GM21381 (cell line): ENCODE measurements around the gene PRDM11.

Experiments used
- ATAC-seq: cut with Tn5 transposase; IDR thresholded peaks from one replicate; pipeline ENCODE4 v1.9.1; 2021; ENCODE audit warnings: mild to moderate bottlenecking, moderate library complexity; ENCODE audit not compliant: unreplicated experiment

The PRDM11 gene

DNA sequence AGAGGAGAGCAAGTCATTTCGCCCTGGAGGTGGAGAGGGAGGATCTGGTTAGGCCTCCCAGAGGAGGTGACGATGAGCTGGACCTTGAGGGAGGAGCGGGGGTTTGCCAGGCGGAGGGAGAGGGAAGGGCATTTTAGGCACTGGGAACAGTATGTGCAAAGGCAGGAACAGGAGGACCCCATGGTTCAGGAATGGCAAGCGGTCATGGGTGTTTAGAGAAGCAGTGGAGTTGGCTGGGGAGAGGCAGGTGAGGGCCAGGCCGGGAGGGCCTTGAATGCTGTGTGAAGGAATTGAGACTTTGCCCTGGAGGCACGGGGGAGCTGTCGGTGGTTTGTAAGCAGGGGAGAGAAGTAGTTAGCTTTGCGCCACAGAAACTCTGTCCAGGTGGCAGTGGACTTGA is 10.3 kb downstream of the PRDM11 start:
- ATAC-seq: no peak

DNA sequence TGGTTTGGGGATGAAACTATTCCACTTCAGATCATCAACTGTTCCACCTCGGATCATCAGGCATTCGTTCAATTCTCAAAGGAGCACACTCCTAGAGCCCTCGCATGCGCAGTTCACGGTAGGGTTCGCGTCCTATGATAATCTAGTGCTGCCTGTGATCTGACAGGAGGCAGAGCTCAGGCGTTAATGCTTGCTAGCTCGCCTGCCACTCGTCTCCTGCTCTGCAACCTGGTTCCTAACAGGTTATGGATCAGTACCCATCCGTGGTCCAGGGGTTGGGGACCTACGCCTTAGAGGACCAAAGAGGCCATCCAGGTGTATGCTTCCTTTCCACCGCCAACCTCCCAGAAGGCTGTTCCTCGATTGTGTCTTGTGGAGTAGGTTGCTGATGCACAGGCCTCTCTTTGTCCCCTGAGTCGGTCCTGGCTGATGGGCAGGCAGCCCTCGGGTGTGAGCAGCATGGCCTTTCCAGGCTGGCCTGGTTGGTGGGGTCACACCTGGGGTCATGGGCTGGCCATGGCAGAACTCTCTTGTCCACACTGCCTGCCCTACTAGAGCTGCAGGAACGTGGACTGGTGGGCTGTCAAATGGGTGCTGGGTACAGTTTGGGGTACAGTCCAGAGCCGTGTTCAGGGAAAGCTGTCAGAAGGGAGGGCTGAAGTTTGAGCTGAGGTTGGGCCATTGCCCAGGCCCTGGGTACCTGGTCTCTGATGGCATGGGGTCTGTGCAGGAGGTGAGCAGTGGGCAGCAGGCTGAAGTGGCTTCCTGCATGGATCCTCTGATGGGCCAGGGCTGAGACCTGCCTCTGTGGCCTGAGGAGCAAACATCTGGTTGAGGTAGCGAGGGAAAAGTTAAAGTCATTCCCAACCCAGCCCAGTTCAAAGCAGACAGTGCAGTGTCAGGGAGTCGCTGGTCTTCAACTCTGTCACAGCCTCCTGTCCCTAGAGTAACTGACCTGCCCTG is 11.1 kb downstream of the PRDM11 start:
- no peak for ATAC-seq

DNA sequence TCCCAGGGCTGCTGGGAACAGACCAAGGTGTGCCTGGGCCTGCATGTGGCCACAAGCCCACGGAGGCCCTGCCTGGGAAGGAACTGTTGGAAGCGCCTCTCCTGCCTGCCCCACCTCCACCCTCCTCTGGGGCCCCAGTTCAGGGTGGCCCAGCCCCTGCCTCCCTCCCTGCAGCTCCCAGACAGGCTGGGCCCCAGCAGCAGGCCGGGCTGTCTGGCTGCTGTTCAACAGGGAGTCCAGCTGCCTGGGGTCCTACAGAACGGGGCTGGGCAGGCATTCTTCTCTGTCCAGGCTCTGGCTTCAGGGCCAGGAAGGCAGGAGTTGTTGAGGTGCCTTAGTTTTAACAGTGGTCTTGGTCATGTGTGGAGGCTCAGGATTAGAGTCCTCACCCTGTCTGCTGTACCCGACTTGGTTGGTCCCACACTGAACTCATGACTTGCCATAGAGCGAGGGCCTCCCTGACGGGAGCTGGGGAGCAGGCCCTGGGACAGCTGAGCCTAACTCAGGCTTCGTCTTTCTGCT is 11.8 kb downstream of the PRDM11 start:
- no peak for ATAC-seq

DNA sequence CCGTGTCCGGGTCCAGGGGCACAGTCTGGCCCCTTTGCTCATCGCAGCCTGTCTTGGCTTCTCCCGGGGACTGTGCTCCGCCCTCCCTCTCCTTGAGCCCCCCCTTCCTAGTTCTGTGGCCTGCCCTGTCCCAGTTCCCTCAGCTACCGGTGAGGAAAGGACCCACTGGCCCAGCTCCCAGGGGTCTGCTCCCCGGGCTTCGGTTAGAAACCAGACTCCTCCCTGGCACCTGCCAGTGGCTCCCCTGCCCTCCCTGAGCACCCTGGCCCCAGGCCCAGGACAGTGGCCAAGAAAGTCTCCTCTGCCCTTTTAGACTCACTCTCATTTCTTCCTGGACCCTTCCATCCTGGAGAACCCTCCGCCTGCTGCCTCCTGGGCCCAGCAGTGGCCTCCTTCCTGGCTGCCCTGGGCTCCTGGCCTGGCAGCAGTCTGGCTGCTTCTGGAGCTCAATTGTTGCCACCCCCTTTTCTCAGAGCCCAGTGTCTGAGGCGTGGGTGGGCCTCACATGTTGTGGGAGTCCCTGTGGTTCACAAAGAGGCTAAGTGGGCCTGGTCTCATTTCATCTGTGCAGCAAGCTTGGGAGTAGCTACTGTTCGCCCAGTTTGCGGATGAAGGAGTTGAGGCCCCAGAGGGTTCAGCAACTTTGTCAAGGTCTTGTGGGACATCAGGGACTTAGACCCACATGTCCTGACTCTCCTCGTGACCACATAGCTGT is 12.6 kb downstream of the PRDM11 start:
- no peak for ATAC-seq

DNA sequence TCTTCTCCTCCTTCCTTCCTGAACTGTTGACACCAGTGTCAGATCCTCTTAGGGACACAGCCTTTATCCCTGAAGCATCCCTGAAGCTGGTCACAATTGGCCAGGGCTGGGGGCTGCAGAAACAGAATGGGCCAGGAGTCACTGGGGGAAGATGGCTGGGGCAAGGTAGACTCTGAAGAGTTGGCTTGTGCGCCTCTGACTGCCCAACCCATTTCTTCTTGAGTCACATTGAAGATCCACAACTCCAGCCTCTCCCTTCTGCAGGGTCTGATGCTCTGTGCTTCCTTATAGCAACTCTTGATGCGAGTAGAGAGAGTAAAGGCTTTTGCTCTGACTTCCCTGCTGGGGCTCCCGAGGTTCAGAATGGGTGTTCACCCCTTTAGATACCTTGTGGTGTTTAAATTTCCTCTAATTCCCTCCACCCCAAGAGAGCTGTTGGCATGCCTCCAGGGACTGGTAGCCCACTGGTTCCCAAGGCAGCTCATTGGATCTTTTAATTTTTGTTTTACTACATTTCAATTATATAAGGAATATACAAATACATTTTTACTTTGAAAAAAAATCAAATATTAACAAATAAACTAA is 13.4 kb downstream of the PRDM11 start:
- ATAC-seq: no peak

DNA sequence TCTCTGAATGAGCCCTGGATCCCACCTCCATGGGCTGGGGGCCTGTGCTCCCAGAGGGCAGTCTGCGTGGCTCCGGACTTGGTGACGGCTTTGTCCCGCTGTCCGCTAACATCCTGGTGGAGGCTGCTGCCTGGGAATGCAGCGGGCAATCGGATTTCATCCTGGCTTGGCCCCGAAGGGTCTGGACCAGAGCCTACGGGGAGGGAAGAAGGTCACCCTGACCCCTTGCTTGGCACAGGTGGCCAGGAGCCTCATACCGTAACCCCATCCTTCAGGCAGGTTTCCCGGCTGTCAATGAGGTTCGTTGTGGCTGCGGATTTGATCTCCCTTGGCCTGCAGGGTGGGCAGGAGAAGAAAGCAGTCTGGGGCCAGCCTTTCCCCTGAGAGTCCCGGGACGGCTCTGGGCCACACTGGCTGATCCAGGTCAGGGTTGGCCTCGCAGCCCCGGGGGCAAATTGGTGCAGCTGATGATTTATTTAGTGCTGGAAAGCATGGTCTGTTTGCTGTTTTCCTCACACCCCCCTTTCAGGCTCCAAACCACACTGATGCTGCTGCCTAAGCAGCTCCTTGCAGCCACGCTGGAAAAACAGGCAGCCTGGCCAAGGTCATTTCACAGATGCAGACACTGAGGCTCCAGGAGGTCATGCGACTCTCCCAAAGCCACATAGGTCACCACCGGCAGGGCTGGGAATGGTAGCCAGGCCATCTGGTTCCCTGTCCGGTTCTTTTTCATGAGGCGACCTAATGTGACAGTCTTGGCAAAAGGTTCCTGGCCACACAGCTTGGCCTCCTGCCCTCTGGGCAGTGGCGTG is 15.0 kb downstream of the PRDM11 start:
- no peak for ATAC-seq

DNA sequence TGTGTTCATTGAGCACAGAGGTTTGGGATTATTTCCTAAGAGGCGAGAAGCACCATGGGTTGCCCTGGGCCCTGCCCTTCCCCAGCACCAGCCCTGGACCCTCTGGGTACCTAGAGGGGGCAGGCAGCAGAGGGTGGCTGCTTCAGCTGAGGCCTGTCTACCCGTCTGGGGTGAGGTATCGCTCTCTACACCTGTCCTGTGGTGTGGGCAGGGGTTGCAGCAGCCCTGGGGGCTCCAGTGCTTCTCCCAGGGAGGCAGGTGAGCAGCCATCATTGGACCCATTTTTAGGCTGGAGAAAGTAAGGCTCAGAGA is 15.6 kb downstream of the PRDM11 start:
- no peak for ATAC-seq

DNA sequence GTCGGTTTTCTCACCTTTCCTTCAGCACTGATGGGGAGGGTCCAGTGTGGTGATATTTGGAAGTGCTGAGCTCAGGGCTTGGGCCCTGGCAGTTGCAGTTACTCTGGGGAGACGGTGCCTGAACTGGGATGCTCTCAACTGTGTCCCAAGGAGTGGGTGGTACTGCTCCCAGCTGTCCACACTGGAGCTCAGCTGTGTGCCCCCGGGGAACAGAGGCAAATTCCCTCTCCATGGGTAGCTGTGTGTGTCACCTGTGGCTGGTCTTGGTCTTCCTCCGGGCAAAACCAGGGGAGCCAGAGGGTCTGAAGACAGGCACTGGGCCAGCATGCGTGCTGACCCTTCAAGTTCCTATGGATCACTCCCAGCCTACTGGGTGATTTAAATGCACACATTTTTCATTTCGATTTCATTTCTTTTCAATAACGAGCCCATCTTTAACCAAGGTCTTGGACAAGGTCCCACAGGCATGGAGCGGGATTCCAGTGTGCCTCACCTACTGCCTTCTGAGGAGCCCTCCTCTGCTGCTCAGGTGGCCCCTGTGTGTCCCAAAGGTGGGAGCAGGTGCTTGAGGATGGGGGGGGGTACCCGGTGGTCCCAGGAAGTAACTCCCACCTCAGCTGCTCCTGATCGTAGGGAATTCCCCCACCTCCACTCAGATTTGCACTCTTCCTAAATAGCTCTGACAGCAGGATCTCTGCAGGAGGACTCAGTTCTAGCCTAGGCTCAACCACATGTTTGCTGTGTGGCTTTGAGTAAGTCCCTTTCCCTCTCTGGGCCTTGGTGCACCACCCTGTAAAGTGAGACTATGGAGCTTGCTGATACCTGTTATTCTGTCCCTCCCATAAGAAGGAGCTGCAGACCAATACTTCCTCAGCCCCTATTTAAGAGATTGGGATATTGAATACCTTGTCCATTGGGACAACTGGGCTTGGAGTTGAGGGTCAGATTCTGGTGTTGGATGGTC is 16.8 kb downstream of the PRDM11 start:
- no peak for ATAC-seq

DNA sequence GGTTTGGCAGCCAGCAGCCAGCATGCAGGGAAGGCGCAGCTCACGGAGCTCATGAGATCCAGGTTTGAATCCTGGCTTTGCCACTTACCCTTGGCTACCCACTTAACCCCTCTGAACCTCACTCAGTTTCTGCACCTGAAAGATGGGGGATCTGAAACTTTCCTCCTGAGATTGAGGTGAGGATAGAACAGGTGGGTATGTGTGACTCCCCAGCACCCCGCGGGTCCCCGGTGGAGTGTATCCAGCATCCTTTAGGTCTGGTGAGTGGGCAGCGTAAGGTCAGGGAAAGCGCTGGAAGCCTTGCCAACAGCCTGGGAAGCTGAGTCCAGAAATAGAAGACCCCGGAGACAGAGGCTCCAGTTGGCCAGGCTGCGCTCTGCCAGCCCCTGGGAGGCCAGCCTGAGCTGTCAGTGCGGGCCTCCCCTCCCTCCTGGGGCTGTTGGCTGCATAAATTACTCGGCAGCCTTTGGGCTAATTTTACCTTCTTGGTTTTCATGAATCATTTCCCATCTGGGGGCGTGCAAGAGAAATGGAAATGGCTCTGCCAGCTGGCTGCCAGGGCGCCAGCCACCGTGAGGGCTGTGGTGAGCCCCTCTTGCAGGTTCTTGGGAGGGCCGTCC is 17.6 kb downstream of the PRDM11 start:
- ATAC-seq: no peak

DNA sequence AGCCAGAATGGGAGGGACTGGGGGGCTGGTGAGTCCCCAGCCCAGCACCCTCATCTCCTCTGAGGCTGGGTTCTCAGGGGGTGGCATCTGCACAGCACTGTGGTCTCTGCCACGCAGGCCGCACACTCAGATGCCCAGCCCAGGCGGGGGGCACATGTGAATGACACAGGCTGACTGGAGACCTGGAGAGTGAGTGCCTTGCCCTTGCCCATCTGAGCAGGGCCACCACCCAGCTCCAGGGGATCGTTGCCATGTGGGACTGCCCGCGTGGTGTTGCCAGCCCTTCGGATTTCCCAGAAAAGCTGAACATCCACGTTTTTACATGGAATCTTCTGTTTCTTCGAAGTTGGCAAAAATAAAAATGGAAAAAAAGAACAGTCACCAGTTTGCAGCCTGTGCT is 18.9 kb downstream of the PRDM11 start:
- ATAC-seq: no peak

DNA sequence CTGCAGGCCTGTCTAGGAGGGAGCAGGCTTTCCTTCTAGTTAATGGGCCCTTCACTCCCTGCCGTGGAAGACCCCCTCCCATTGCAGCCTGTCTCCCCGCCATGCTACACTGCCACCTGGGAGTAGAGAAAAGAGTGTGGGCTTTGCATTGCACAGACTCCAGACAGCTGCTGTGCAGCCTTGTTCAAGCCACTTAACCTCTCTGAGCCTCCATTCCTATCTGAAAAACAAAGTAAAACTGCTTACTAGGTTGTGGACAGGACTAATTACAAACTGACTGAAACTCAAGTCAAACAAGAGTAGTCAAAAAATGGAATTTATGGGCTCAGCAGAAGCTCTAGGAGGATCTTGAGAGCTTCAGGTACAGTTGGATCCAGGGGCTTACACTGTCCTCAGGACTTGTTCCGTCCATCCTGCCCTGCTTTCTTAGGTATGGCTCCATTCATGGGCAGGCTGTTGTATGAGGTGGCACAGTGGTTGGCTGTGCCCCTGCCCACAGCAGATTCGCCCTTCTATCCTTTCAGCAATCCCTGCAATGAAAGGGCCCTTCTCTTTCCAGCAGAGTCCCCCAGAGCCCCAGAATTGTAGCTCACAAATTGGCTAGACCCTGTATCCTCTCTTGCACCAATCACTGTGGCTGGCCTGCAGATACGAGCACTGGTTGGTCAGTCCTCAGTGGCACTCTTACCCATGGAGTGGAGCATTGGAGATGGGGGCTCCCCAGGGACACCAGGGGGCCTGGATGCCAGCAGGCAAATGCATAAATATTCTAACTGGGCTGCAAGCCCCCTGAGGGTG is 19.6 kb downstream of the PRDM11 start:
- no peak for ATAC-seq

DNA sequence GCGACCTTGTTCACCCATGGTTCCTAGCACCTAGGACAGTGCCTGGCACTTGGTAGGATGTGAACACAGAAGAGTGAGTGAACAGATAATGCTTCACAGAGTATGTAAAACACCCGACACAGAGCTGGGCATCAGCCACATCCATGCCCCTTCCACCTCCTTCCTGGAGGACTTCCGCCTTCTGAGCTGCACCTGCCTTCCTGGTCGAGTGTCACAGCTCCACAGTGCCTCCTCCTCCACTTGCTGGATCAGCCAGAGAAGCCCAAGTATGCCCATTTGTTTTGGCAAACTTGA is 20.1 kb downstream of the PRDM11 start:
- ATAC-seq: no peak

DNA sequence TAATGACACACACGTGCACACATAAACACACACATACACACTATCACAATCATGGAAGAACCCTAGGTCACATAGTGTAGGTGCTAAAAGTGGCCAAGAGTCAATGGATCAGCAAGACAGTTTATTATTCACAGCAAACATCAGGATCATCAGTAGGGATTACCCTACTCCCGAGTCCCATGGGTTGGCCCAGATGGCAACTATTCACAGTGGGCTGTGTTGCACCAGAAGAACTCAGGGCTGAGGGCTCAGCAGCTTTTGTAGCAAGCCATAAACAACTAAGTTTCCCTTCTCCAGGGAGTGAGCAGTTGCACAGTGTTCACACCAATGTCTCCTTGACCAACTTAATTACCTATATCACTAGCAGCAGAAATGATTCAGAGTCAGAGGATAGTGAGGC is 20.8 kb downstream of the PRDM11 start:
- ATAC-seq: no peak

DNA sequence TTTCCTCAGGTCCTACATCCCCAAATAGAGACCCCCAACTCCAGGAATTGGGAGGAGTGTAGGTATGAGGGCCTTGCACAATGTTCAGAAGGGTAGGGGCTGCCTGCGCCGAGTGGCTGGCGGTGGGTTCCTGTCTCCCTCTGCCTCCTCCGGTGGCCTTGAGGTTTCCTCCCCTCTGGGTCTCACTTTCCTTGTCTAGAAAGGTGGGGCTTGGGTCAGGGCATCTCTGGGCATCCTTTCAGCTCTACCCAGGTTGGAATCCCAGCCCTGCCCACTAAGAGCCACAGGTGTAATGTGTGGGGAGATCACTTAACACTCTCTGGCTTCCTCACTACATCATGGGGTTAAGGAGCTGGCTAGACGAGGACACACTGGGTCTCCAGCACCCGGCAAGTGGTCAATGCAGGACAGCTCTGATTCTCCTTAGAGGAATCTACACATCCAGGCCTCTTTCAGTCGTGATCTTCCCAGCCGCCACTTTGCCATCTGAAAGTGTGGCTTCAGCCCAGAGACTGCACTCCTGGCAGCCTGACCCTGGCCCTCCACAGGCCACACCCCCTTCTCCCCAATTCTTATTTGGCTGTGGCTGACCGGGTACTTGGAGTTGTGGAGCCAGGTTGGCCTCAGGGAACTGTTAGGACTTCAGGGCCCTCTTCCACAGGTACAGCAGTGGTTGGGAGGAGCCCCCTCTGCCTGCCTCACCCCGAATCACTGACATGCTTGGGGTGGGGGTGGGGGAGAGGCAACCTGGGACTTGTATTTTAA is 22.1 kb downstream of the PRDM11 start:
- no peak for ATAC-seq

DNA sequence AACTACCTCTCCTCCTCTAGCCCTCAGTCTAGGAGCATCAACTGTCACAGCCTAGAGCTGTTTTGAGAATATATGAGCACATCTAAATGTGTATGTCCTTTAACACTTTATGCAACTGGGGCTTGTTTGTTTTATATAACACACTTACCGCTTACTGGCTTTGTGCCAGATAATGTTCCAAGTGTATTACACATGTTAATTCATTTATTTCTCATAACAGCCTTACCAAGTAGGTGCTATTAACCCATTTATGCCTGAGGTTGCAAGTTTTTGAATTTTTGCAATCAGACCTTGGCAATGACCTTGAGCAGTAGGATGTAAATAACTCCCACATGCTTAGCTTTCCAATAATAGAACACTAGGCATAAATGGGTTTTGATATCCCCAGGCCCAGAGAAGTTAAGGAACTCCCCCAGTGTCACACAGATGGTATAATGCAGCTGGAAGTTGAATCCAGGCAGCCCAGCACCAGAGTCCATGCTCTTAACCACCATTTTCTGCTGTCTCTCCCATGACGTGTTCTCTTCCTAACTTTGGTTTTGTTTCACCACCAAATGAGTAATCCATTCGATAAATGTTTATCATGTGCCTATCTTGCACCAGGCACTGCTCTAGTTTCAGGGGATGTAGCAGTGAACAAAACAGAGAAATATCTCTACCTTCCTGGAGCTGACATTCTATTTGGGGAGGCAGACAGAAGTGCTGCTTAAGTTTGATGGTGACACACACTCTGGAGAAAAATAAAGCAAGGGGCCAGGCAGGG is 23.1 kb downstream of the PRDM11 start:
- no peak for ATAC-seq

DNA sequence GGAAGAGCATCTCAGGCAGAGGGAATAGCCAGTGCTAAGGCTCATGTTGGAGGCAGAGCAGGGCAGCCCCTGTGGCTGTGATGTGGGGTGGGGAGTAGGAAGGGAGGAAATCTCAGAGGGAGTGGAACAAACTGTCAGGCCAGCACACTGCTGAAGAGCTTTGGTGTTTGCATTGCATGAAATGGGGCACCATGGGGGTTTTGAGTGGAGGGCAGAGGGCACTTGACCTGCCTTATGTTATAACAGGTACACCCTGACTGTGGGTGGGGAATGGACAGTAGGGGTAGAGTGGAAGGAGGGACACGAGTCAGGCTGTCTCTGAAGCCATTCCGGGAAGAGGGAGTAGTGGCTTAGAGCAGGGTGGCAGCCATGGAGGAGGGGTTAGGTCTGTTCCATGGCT is 24.0 kb downstream of the PRDM11 start:
- no peak for ATAC-seq

DNA sequence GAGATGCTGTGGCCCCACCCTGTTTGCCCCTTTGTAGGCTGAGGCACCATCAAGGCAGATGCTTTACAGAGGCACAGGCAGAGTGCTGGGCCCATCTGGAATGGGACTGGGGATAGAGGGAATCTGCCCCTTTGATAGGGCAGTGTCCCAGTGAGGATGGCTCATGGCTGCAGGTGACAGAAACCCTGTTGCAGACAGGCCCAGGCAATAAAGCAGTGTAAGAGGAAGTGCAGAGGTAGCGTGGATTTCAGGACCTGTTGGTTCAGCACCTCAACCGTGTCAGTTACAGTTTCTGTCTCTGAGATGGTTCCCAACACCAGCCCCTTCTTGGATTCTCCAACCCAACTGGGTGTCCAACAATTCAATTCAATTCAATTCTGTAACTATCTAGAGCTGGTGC is 25.1 kb downstream of the PRDM11 start:
- ATAC-seq: no peak
